ENCODE results near the gene RASSF10.

DNA sequence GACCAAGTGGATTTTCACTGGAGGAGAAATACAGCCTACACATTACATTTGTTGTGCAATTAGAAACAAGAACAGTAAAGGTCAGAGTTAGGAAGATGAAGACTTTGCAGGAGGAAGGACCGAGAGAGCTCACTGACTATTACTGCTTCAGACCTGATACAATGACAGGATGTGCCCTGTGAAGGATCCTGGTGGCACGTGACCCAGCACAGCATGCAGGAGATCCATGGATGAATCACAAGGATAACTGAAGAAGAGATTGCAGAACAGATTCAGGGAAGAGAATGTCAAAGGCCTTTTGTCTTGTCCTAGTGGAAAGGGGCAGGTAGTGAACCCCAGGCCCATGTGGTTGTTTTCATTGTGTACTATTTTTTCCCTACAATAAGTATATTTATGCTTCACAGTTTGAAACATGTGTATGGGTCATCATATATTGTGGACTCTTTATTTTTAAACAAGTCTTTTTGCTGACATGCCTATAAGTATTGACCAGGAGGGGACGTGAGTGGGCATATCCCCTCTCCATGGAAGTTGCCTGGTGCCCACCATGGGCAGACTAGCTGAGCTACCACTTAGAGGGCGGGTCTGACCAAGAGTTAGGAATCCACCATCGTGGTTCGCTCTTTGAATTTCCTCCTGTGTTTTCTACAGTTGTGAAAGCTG, 44.3 kb downstream of the RASSF10 start:
- TF ChIP-seq, protein P1, sequence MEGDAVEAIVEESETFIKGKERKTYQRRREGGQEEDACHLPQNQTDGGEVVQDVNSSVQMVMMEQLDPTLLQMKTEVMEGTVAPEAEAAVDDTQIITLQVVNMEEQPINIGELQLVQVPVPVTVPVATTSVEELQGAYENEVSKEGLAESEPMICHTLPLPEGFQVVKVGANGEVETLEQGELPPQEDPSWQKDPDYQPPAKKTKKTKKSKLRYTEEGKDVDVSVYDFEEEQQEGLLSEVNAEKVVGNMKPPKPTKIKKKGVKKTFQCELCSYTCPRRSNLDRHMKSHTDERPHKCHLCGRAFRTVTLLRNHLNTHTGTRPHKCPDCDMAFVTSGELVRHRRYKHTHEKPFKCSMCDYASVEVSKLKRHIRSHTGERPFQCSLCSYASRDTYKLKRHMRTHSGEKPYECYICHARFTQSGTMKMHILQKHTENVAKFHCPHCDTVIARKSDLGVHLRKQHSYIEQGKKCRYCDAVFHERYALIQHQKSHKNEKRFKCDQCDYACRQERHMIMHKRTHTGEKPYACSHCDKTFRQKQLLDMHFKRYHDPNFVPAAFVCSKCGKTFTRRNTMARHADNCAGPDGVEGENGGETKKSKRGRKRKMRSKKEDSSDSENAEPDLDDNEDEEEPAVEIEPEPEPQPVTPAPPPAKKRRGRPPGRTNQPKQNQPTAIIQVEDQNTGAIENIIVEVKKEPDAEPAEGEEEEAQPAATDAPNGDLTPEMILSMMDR (IDR thresholded peaks at IDR 0.05 in 2 of 3, conservative IDR thresholded peaks at IDR 0.05 in 1 of 3; ENCODE audit: borderline replicate concordance in 1 of 3, insufficient read depth in 1 of 3, low read depth in 2 of 3, low read length in 2 of 3), result no peak
- TF ChIP-seq EZH2 (IDR thresholded peaks at IDR 0.05) (no peak), POLR2A (IDR thresholded peaks at IDR 0.05; ENCODE audit: borderline replicate concordance, extremely low read depth, insufficient read depth, insufficient read length) (no peak), CEBPB (IDR thresholded peaks at IDR 0.05; ENCODE audit: low read depth) (no peak), YY1 (IDR thresholded peaks at IDR 0.05; ENCODE audit: extremely low read depth, insufficient replicate concordance, low read depth, low read length) (no peak), CBX3 (IDR thresholded peaks at IDR 0.05; ENCODE audit: low read depth) (no peak), RAD21 (IDR thresholded peaks at IDR 0.05; ENCODE audit: low read depth) (no peak)
- TF ChIP-seq, protein P2, sequence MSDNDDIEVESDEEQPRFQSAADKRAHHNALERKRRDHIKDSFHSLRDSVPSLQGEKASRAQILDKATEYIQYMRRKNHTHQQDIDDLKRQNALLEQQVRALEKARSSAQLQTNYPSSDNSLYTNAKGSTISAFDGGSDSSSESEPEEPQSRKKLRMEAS (IDR thresholded peaks at IDR 0.05), result no peak

All from HCT116 (cell line).